SK-N-SH (cell line): Measurements from ENCODE around the gene C15orf39. TPM values are rescaled to one million over a fixed set of nuclear protein-coding genes. Genes with fewer than 3 reads are reported as not detected.
"Not testable (repeated sequence)": the region's sequence is repeated elsewhere in the genome, so short reads cannot be mapped to it uniquely, and the experiment has no call there.

Source experiments
- CTCF ChIA-PET: fragments of 300-600, 350-600 bp; formaldehyde crosslinking; extraction: SDS; loops from one replicate; lab custom pipeline; 2021; lab: Yijun Ruan, JAX
- POLR2A ChIA-PET: fragments of 350-600 bp; sonication (Branson Sonifier 250); formaldehyde crosslinking; extraction: SDS; loops from one replicate; lab custom pipeline; 2020; ENCODE audit warnings: antibody characterized with exemption, inconsistent platforms; lab: Yijun Ruan, JAX
- DNase-seq: peaks from one replicate; pipeline ENCODE4 v3.0.0; 2012
- H2AFZ ChIP-seq: fragments of 200-600 bp; sonication (generic); 2 replicates; pipeline ENCODE4 v1.8.1; 2016; ENCODE audit warnings: antibody characterized with exemption, mild to moderate bottlenecking, low read depth
- H3F3A ChIP-seq: fragments of 200-600 bp; sonication (generic); replicated peaks from 2 replicates; pipeline ENCODE3; 2016; ENCODE audit warnings: antibody characterized with exemption, mild to moderate bottlenecking; ENCODE audit not compliant: insufficient read depth
- H3K27ac ChIP-seq, 2 experiments: fragments of 200-500 bp in 1 of 2; fragments of 200-600 bp in 1 of 2; sonication (Bioruptor generic) in 1 of 2; sonication (generic), shearing (Covaris generic) in 1 of 2; 2 replicates each; pipeline versions ENCODE4 v1.5.1 to v1.6.1; 2014 to 2016; ENCODE audit warnings: low read depth in 2 of 2, inconsistent platforms in 1 of 2, low read length in 1 of 2, mild to moderate bottlenecking in 1 of 2, mixed read lengths in 1 of 2
- H3K27me3 ChIP-seq: fragments of 200-600 bp; sonication (generic), shearing (Covaris generic); 2 replicates; pipeline ENCODE4 v1.6.1; 2016; ENCODE audit warnings: mixed run types; ENCODE audit not compliant: insufficient read depth
- H3K36me3 ChIP-seq, 2 experiments: fragments of 200-500 bp in 1 of 2; fragments of 200-600 bp in 1 of 2; sonication (Bioruptor generic) in 1 of 2; sonication (generic) in 1 of 2; replicated peaks in 1 of 2; 2 replicates each; pipeline versions ENCODE3 to v1.5.1; 2014 to 2016; ENCODE audit warnings: low read length in 1 of 2, mild to moderate bottlenecking in 1 of 2; ENCODE audit not compliant: insufficient read depth in 2 of 2, control insufficient read depth in 1 of 2
- H3K4me1 ChIP-seq, 2 experiments: fragments of 200-500 bp in 1 of 2; fragments of 200-600 bp in 1 of 2; sonication (Bioruptor generic) in 1 of 2; sonication (generic), shearing (Covaris generic) in 1 of 2; 2 replicates each; pipeline versions ENCODE4 v1.5.1 to v1.6.1; 2014 to 2016; ENCODE audit warnings: low read depth in 1 of 2, low read length in 1 of 2, mixed run types in 1 of 2; ENCODE audit not compliant: insufficient read depth in 2 of 2, control insufficient read depth in 1 of 2
- H3K4me2 ChIP-seq: fragments of 200-600 bp; sonication (generic), shearing (Covaris generic); 2 replicates; pipeline ENCODE4 v1.6.1; 2017; ENCODE audit warnings: mixed run types
- H3K4me3 ChIP-seq, 2 experiments: fragments of 200-500 bp in 1 of 2; fragments of 200-600 bp in 1 of 2; sonication (Bioruptor generic) in 1 of 2; sonication (generic), shearing (Covaris generic) in 1 of 2; 2 replicates each; pipeline versions ENCODE4 v1.5.1 to v1.8.1; 2014 to 2016; ENCODE audit warnings: low read depth in 2 of 2, inconsistent platforms in 1 of 2, low read length in 1 of 2, mild to moderate bottlenecking in 1 of 2, mixed read lengths in 1 of 2, moderate library complexity in 1 of 2
- H3K79me2 ChIP-seq: fragments of 200-600 bp; sonication (generic); 2 replicates; pipeline ENCODE4 v1.8.1; 2017; ENCODE audit warnings: mild to moderate bottlenecking; ENCODE audit not compliant: insufficient read depth
- H3K9ac ChIP-seq: fragments of 200-600 bp; sonication (generic); 2 replicates; pipeline ENCODE4 v1.6.1; 2017; ENCODE audit warnings: mixed run types
- H3K9me2 ChIP-seq: fragments of 200-600 bp; sonication (generic); 2 replicates; pipeline ENCODE4 v1.6.1; 2017; ENCODE audit warnings: mixed run types
- H3K9me3 ChIP-seq: fragments of 200-600 bp; sonication (generic); 2 replicates; pipeline ENCODE4 v1.6.1; 2017; ENCODE audit warnings: mixed run types, mild to moderate bottlenecking, moderate library complexity
- H4K20me1 ChIP-seq: fragments of 200-600 bp; sonication (generic); 2 replicates; pipeline ENCODE4 v1.6.1; 2017; ENCODE audit warnings: mild to moderate bottlenecking, mixed run types; ENCODE audit not compliant: insufficient read depth
- whole genome bisulfite sequencing: methylation state at CpG from one replicate; pipeline ENCODE4 v1.1.6; 2017; ENCODE audit warnings: low lambda C conversion rate; 5-methylcytosine and 5-hydroxymethylcytosine counted together
- polyA plus RNA-seq, 3 experiments: library from polyadenylated mRNA; depleted of rRNA; stranded (reverse); fragments of >200 nt; gene quantifications; 2 replicates each; pipeline ENCODE4 v1.2.3, GENCODE V29; 2012
- small RNA-seq, 7 experiments: library from RNA; depleted of rRNA; stranded (forward); fragments of <200 nt; gene quantifications; one replicate each; pipeline ENCODE3, GENCODE V24; 2012

The C15orf39 gene
- polyA plus RNA-seq, 1 of the 3 experiments (the other 2 are of a cell fraction) = 2.5 TPM

GRCh38 chr15:75258620-75259343, 57.1 kb downstream of the C15orf39 start:
- CTCF ChIA-PET, POLR2A ChIA-PET, H3F3A ChIP-seq, H3K9ac ChIP-seq, DNase-seq, H3K9me3 ChIP-seq, H3K4me3 ChIP-seq, H3K79me2 ChIP-seq, H3K27me3 ChIP-seq, H4K20me1 ChIP-seq, H3K4me2 ChIP-seq, H2AFZ ChIP-seq, H3K9me2 ChIP-seq, H3K27ac ChIP-seq, H3K36me3 ChIP-seq, H3K4me1 ChIP-seq: not testable (repeated sequence)
- WGBS = 59% methylated on average over 8 of the region's 16 CpGs

- CTCF ChIA-PET, POLR2A ChIA-PET: not testable (repeated sequence)
- no CpG with 5 or more reads among the region's 3 CpGs for WGBS
These were observed 58.2 kb downstream of the C15orf39 start for GRCh38 chr15:75259873-75260272.

More at GRCh38 chr15:75259873-75260272, 58.2 kb downstream of the C15orf39 start:
- not testable (repeated sequence) for DNase-seq, H3F3A ChIP-seq, H4K20me1 ChIP-seq, H3K36me3 ChIP-seq, H3K9me2 ChIP-seq, H3K4me3 ChIP-seq, H2AFZ ChIP-seq, H3K79me2 ChIP-seq, H3K27me3 ChIP-seq, H3K4me2 ChIP-seq, H3K27ac ChIP-seq, H3K9me3 ChIP-seq, H3K9ac ChIP-seq, H3K4me1 ChIP-seq

Small RNA genes within 50 kb of the gene (small RNA-seq; reads per million reads assigned to genes)
- 0 reads per million in 7 experiments for gene AC068338.1

Other genes starting within 250 kb of the C15orf39 start
- 1.7 TPM in 2 replicates for gene RPP25, start 245.1 kb upstream of the C15orf39 start, polyA plus RNA-seq (2012; rRNA removed)
- 27.9 and 32.7 TPM in 2 replicates for gene SCAMP5, start 206.3 kb upstream of the C15orf39 start, polyA plus RNA-seq (2012; rRNA removed)
- 19.8 and 20.7 TPM in 2 replicates for gene PPCDC, start 178.3 kb upstream of the C15orf39 start, polyA plus RNA-seq (2012; rRNA removed)
- not detected in 2 replicates for gene GOLGA6C, start 56.5 kb downstream of the C15orf39 start, polyA plus RNA-seq (2012; rRNA removed)
- gene GOLGA6D, start 81.0 kb downstream of the C15orf39 start, polyA plus RNA-seq (2012; rRNA removed) = 0.02 TPM in 1 of 2 replicates, not detected in the other
- gene COMMD4, start 134.2 kb downstream of the C15orf39 start, polyA plus RNA-seq (2012; rRNA removed) = 197 and 223 TPM in 2 replicates
- gene NEIL1, start 145.2 kb downstream of the C15orf39 start, polyA plus RNA-seq (2012; rRNA removed) = 11.4 and 12.0 TPM in 2 replicates
- gene MAN2C1, start 166.7 kb downstream of the C15orf39 start, polyA plus RNA-seq (2012; rRNA removed) = 132 and 169 TPM in 2 replicates
- gene SIN3A, start 249.8 kb downstream of the C15orf39 start, polyA plus RNA-seq (2012; rRNA removed) = 32.2 and 38.3 TPM in 2 replicates